ENCODE measurements around the gene PTPRG.

Gene PTPRG

GRCh38 chr3:61559136-61559731, 2.1 kb upstream of the PTPRG start:
- TF ChIP-seq CTCF (IDR thresholded peaks at IDR 0.05; ENCODE audit: low read depth, low read length, missing control alignments), result peak; percentile 60
- Histone ChIP-seq H3K27me3 (replicated peaks) (no peaks in the 10 kb centered on the region), H3K4me3 (ENCODE audit: low read depth, low read length) (no peak overlapping the region), H3K27ac (no peak overlapping the region), H3K36me3 (replicated peaks) (no peaks in the 10 kb centered on the region)
- in situ Hi-C loops (cut with HindIII; ENCODE audit: low pct_ligation_motif_present, low sequenced_read_pairs), result loop anchor here (25.0 kb wide), 1 partner anchor 303 kb away; no protein-coding TSS in a partner anchor
- no peak for DNase-seq

GRCh38 chr3:61560517-61561373, 626 bp upstream of the PTPRG start:
- peak overlapping the region; percentile 82 for H3K4me3 ChIP-seq (ENCODE audit: low read depth, low read length)
- H3K27me3 ChIP-seq (replicated peaks), result no peaks in the 10 kb centered on the region
- peak overlapping the region; percentile 92 for H3K27ac ChIP-seq
- peak; percentile 74 for DNase-seq
- TF ChIP-seq CTCF (IDR thresholded peaks at IDR 0.05; ENCODE audit: low read depth, low read length, missing control alignments), result peak; percentile 27
- in situ Hi-C loops (cut with HindIII; ENCODE audit: low pct_ligation_motif_present, low sequenced_read_pairs), result loop anchor here (25.0 kb wide), 1 partner anchor 302 kb away; no protein-coding TSS in a partner anchor
- no peaks in the 10 kb centered on the region for H3K36me3 ChIP-seq (replicated peaks)

- H3K4me3 ChIP-seq (ENCODE audit: low read depth, low read length), result peak overlapping the region; percentile 82
- no peaks in the 10 kb centered on the region for H3K27me3 ChIP-seq (replicated peaks)
- in situ Hi-C loops (cut with HindIII; ENCODE audit: low pct_ligation_motif_present, low sequenced_read_pairs), result loop anchor here (25.0 kb wide), 1 partner anchor 300 kb away; no protein-coding TSS in a partner anchor
- TF ChIP-seq CTCF (IDR thresholded peaks at IDR 0.05; ENCODE audit: low read depth, low read length, missing control alignments), result no peak
- no peaks in the 10 kb centered on the region for H3K36me3 ChIP-seq (replicated peaks)
- DNase-seq, result no peak
- peak overlapping the region; percentile 92 for H3K27ac ChIP-seq
Observed at GRCh38 chr3:61562042-61562720, 810 bp downstream of the PTPRG start.

GRCh38 chr3:61562721-61563312, 1.4 kb downstream of the PTPRG start:
- peak overlapping the region; percentile 82 for H3K4me3 ChIP-seq (ENCODE audit: low read depth, low read length)
- no peak for DNase-seq
- no peak for TF ChIP-seq CTCF (IDR thresholded peaks at IDR 0.05; ENCODE audit: low read depth, low read length, missing control alignments)
- no peaks in the 10 kb centered on the region for H3K36me3 ChIP-seq (replicated peaks)
- no peaks in the 10 kb centered on the region for H3K27me3 ChIP-seq (replicated peaks)
- no peak overlapping the region for H3K27ac ChIP-seq
- in situ Hi-C loops (cut with HindIII; ENCODE audit: low pct_ligation_motif_present, low sequenced_read_pairs), result loop anchor here (25.0 kb wide), 1 partner anchor 299 kb away; no protein-coding TSS in a partner anchor

All from brain microvascular endothelial cell (primary cell).